Hindlimb muscle (tissue), 1 donor: ENCODE data around the gene COL27A1. TPM values are rescaled to one million over a fixed set of nuclear protein-coding genes. Genes with fewer than 3 reads are reported as not detected.

ENCODE experiments used
- DNase-seq: peaks from one replicate; pipeline ENCODE4 v3.0.0-alpha.2; 2013
- polyA plus RNA-seq: library from polyadenylated mRNA; unstranded; fragments of 120-200 nt; gene quantifications from one replicate; pipeline ENCODE4 v1.2.1, GENCODE V29; 2013; ENCODE audit not compliant: insufficient read length

Gene COL27A1
- polyA plus RNA-seq, 1 donor = 36.9 TPM

GRCh38 chr9:114289571-114290481 is 134.5 kb downstream of the COL27A1 start:
- DNase-seq = no peak

- DNase-seq = no peak
These were observed 135.2 kb downstream of the COL27A1 start for GRCh38 chr9:114290561-114290986.

DNA sequence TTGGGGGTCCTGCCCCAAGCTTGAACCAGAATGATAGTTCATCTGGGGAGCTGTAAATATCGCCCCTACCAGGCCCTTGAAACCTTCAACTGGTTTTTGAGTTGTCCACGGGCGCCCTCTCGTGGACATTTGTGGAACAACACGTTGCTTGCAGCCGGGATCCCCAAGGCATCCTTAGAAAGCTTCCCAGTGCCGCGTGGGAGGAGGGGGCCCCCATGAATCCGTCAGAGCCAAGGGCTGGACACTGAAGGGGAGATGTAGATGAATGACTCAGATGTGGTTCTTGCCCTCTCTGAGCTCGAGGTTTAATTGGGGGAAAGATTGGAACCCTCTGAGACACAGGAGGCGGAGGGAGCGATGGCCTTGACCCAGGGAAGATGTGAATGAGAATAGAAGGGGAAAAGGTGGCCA is 135.7 kb downstream of the COL27A1 start:
- DNase-seq = peak; percentile 78

DNA sequence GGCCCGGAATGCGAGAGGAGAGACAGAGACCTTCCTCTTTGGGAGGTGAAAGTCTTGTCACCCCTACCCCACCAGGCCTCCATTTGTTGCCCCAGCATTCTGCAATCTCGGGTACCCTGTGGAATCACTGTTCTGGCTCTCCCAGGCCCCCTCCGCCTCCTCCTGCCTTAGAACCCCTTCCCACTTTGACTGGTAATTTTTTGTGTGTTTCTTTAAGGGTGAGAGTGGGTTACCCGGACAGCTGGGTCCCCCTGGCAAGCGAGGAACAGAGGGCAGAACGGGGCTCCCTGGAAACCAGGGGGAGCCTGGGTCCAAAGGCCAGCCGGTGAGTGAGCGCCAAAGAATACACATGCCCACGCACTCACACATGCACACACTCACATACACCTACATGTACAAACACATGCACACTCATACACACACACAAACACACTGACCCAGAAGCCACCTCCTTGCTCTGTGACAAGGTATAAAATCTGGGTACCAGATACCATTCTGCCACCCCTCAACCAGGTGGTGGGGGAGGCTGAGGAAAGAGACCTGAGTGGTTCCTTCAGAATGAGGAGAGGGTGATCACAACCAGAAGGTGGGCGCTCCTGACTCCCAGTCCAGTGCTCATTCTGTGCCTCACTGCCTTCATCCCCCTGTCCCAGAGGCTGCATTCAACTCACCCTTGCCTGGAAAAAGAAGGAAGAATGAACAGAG is 136.7 kb downstream of the COL27A1 start:
- no peak for DNase-seq

DNA sequence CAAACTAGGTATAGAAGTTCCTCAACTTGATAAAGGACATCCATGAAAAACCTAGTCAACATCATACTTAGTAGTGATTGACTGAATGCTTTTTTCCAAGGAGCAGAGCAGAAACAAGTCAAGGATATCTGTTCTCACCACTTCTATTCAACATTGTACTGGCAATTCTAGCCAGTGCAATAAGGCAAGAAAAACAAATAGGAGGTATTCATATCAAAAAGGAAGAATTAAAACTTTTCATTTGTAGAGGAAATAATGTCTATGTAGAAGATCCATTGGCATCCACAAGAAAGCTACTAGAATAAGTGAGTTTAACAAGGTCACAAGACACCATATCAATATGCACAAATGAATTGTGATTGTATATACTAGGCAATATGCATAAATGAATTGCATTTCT is 139.3 kb downstream of the COL27A1 start:
- DNase-seq = no peak

- DNase-seq = no peak
These were observed 141.0 kb downstream of the COL27A1 start for GRCh38 chr9:114296338-114296737.

- DNase-seq = no peak
These were observed 144.2 kb downstream of the COL27A1 start for GRCh38 chr9:114299286-114300152.

DNA sequence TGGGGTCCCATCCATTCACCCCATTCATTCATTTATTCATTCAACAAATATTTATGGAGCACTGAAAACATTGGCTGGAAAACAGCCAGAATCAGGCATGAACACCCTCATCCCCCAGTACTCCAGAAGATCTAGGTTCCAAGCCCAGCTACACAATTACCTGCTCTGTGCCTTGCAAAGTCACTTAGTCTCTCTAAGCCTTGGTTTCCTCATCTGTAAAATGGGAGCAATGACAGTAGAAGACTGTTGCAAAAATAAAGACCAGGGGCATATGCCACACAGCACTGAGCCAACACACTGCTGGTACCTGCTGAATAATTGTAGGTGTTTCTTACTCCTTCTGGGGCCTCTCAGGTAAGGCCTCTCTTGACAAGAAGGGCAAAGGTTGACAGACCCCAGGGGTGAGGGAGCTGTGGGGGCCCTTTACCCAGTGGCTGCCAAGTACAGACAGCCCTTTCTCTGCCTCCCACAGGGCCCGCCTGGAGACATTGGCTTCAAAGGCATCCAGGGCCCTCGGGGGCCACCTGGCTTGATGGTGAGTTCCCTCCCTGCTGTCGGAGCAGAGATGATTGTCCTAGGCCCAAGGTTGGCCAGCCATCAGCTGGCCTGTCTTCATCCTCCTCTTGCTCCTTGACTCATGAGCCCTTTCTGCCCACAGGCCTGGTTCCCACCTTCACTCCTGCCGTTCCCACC is 145.0 kb downstream of the COL27A1 start:
- no peak for DNase-seq

- no peak for DNase-seq
These were observed 145.8 kb downstream of the COL27A1 start for GRCh38 chr9:114300846-114301797.

DNA sequence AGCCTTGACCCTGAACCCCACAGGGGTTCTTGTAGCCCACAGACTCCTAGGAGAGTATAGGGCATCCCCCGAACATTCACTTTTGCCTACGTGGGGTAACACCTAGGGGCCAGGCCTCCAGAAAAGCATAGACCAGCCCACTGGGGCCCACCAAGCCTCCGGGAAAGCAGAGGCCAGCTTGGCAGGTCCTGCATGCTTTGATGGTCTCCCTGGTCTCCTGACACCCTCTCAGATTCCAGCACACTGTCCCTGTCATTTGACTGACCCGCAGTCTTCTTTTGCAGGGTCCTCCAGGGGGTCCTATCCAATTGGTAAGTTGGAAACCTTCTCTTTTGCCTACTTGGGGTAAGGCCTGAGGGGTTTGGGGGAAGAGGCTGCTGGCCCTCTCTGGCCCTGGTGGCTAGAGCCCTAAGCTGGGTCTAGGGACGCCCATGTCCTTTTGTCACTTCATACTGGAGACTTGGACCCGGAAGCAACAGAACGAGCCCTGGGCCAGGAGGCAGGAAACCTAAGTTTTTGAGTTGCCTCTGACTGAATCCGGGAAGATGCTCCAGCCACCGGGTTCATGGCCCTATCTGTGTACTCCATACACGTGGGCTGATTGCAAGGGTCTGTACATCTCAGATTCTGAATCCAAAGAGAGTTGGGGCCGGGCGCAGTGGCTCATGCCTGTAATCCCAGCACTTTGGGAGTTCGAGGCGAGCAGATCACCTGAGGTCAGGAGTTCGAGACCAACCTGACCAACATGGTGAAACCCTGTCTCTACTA is 146.6 kb downstream of the COL27A1 start:
- no peak for DNase-seq

DNA sequence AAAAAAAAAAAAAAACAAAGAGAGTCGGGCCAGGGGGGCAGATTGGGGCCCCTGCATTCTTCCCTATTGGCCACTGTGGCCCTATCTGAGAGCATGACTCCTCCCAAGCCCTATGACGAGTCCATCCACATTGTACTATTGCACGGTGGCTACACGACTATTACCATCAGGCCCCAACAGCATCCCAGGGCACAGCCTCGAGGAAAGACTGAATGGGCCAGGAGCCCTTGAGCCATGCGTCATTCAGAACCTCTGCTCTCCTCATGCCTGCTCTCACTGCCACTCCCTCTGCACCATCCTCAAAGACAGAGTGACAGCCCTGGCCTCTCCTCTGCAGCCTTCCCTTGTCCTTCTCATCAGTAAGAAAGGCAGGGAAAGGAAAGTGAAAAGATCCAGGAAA is 147.4 kb downstream of the COL27A1 start:
- DNase-seq = no peak

- no peak for DNase-seq
These were observed 148.2 kb downstream of the COL27A1 start for GRCh38 chr9:114303571-114303970.

DNA sequence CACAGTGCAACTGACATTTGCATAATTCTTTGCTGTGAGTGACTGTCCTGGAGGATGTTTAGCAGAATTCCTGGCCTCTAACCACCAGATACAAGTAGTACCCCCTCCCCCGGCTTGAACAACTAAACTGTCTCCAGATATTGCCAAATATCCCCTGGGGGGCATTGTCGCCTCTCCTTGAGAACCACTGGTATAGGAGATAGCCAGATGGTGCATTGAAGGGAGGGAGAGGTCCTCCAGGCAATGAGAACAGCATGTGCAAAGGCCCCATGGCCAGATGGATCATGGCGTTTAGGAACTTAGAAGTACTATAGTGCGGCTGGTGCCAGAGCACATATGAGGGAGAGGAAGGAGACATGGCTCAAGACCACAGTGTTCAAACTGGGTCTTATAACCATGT is 148.6 kb downstream of the COL27A1 start:
- no peak for DNase-seq

DNA sequence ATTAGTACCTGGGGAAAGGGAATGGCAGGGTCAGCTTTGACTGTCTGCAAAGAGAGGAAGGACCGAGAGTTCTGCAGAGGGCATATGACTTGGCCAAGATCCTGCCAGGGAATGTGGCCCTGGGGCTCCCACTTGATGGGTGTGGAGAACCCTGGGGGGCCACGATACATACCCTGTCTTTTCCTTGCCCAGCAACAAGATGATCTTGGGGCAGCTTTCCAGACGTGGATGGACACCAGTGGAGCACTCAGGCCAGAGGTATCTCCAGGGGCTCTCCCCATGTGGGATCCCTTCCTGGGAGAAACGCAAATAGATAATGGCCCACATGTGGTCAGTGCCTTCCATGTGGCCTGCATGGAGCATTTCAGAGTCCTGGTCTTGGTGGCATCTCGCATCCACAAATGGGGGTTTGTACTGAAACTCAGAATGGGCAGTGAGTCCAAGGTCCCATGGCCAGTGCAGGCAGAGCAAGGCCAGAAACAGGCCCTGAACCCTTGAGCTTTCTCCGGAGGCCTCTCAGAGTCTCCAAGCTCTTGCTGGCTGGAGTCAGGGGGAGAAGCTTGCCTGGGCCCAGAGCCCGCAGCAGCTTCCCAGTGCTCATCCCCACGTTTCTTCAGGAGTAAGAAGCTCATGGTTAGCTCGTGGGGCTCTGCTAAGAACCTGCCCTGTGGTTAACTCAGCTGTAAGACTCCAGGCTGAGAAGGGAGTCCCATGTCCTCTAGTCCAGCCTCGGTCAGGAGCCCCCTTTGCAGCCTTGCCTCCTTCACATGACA is 149.3 kb downstream of the COL27A1 start:
- DNase-seq = no peak

DNA sequence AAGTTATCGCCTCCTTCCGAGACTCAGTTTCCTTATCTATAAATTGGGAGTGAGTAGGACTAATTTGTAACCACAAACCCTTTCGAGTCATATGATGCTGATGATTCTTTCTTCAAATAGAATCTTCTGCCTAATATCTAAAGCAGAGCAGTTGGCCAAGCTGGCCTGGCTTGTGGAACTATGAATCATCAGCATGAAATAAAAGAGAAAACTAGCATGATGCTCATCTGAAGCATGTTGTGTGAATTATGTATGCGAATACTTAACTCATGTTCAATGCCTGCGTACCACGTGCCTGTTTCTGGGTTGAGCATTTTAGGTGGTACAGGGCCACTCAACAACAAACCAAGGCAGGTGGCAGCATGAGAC is 152.5 kb downstream of the COL27A1 start:
- DNase-seq = no peak

DNA sequence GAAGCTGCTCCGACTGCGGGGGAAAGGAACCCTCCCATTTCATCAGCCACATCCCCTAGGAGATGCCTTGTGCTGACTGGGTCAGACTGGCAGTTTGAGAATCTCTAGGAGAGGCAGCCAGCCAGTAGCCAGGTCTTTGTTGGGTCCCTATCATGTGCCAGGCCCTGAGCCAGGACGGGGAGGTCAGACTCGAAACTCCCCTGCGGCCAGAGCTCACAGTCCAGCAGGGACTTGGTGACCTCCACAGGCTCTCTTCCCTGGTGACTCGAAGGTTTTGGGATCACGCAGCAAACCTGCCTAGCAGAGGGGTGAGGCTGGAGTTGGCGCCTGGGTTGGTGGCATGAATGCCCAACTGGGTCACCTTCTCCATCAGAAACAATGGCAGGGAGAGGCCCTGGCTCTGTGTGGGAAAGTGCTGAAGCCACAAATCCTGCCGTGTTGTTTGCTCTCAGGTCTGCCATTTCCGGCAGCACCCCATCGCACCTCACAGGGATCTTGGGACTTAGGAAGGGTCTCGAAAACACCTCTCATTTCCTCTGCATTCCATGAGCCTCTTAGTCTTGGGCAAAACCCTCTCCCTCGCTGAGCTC is 153.1 kb downstream of the COL27A1 start:
- DNase-seq = no peak

DNA sequence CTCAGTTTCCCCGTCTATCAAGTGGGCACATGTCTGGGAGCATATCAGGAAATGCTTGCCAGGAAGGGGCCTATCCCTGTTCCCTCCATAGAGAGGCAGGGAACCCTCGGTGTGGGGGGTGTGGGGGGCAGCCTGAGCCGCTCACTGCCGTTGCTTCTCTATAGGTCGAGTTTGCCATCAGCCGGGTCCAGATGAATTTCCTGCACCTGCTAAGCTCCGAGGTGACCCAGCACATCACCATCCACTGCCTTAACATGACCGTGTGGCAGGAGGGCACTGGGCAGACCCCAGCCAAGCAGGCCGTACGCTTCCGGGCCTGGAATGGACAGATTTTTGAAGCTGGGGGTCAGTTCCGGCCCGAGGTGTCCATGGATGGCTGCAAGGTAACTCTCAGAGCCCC is 153.8 kb downstream of the COL27A1 start:
- no peak for DNase-seq

GRCh38 chr9:114310471-114311450 is 155.4 kb downstream of the COL27A1 start:
- DNase-seq = no peak
